ENCODE results near the gene RIC8B.

The RIC8B gene

DNA sequence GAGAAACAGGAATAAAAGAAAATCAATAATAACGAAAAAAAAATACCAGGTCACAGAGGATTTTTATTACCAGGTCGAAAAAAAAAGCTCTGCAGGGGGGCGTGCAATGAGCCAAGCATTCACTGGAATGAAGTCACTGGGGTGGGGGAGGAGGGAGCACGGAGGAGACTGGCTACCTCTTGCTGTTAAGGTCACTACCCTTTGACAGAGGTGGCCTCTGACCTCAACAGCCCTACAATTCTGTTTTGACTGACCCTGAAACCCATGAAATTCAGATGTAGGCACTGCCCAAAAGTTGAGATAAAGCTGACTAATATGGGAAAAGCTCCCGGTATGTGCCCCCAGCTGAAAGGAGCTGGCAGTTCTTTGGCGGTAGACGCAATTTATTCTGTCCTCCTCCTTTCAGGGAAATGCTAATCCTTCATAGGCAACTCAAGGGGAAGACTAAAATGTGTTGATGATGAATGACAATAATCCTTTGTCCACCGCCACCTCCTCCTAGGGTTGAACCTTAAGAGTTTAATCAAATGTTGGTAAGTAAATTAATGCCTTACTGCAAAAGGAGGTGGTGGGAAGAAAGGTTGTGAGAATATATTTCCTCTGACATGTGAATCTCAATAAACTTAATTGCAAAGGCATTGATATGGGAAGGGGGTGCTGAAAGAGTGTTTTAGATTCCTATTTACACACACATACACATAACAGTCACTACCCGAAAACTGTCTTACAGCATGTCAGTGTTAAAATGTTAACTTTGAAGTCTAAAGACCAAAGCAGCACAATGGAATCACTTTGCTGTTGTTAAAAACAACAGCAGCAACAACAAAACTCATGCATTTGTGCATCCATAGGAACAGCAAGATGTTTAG is 6.3 kb upstream of the RIC8B start:
- DNase-seq (ENCODE audit: insufficient read length, low spot score) (no peak), FAIRE-seq (no peak)
- TF ChIP-seq PAX5 (IDR thresholded peaks at IDR 0.05; ENCODE audit: insufficient read depth, low read length, severe bottlenecking) (no peak), TAF1 (IDR thresholded peaks at IDR 0.05; ENCODE audit: low read depth, low read length) (no peak), POLR2A (IDR thresholded peaks at IDR 0.05; ENCODE audit: low read depth, low read length) (no peak), POLR2AphosphoS5 (IDR thresholded peaks at IDR 0.05; ENCODE audit: low read depth, low read length) (no peak), POU2F2 (IDR thresholded peaks at IDR 0.05; ENCODE audit: low read depth, low read length) (no peak), SPI1 (IDR thresholded peaks at IDR 0.05; ENCODE audit: low read depth, low read length) (no peak)

DNA sequence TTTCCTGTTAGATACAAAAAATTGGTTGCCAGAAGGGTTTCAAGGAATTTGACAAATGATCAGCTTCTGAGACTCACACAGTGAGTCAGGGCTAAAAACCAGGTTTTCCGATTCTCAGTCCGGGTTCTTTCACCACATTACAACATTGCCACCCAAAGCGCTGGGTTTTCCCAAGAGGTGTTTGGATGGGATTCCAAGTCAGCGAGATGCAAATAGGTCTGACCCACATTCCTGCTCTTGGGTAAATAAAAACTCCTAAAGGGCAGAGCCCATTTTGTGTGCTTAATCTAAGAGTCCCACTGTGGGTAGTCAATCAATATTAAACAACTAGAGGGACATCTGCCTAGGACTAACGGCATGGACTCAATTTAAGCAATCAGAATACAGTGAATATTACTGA is 5.4 kb upstream of the RIC8B start:
- no peak for TF ChIP-seq POLR2AphosphoS5 (IDR thresholded peaks at IDR 0.05; ENCODE audit: low read depth, low read length)
- no peak for TF ChIP-seq PAX5 (IDR thresholded peaks at IDR 0.05; ENCODE audit: insufficient read depth, low read length, severe bottlenecking)
- TF ChIP-seq SPI1 (IDR thresholded peaks at IDR 0.05; ENCODE audit: low read depth, low read length): no peak
- TF ChIP-seq POU2F2 (IDR thresholded peaks at IDR 0.05; ENCODE audit: low read depth, low read length): no peak
- no peak for TF ChIP-seq TAF1 (IDR thresholded peaks at IDR 0.05; ENCODE audit: low read depth, low read length)
- no peak for TF ChIP-seq POLR2A (IDR thresholded peaks at IDR 0.05; ENCODE audit: low read depth, low read length)
- FAIRE-seq (no peak), DNase-seq (ENCODE audit: insufficient read length, low spot score) (no peak)

DNA sequence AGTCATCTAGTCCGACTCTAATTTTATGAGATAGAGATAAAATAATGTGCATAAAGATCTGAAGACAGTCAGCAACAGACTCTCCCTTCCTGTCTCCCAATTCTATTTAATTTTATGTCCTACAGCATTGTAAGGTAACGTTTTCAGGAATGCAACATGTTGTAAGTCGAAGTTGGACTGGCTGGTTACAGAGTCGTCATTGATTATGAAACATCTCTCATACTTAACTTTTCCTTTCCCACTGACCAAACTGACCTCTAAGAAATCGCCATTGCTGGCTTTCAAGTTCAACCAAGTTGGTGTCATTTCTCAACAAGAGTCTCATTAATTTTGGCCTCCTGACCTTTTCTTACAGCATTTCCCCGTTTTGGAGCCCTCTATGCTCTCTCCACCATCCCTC is 4.9 kb upstream of the RIC8B start:
- TF ChIP-seq POLR2A (IDR thresholded peaks at IDR 0.05; ENCODE audit: low read depth, low read length) (no peak), SPI1 (IDR thresholded peaks at IDR 0.05; ENCODE audit: low read depth, low read length) (no peak), PAX5 (IDR thresholded peaks at IDR 0.05; ENCODE audit: insufficient read depth, low read length, severe bottlenecking) (no peak), POU2F2 (IDR thresholded peaks at IDR 0.05; ENCODE audit: low read depth, low read length) (no peak), TAF1 (IDR thresholded peaks at IDR 0.05; ENCODE audit: low read depth, low read length) (no peak), POLR2AphosphoS5 (IDR thresholded peaks at IDR 0.05; ENCODE audit: low read depth, low read length) (no peak)
- DNase-seq (ENCODE audit: insufficient read length, low spot score): no peak
- FAIRE-seq: no peak

DNA sequence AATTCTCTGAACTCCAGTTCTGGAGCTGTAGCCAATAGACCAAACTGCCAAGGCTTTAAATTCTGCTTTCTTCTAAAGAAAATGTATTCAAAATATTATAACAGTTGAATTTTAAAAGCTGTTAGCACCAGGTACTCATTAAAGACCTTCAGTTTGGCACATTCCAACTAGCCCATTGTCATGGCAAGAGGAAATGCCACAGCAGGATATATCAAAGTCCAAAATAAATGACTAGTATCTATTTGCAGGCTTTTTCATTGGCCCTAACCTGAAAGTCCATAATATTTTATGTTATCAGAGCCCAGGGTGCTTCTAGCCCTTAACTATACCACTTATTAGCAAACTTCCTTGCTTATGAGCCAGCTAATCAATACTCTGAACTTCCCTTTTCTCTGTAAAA is 3.1 kb upstream of the RIC8B start:
- TF ChIP-seq PAX5 (IDR thresholded peaks at IDR 0.05; ENCODE audit: insufficient read depth, low read length, severe bottlenecking) (no peak), SPI1 (IDR thresholded peaks at IDR 0.05; ENCODE audit: low read depth, low read length) (no peak), POLR2A (IDR thresholded peaks at IDR 0.05; ENCODE audit: low read depth, low read length) (no peak), POLR2AphosphoS5 (IDR thresholded peaks at IDR 0.05; ENCODE audit: low read depth, low read length) (no peak), TAF1 (IDR thresholded peaks at IDR 0.05; ENCODE audit: low read depth, low read length) (no peak), POU2F2 (IDR thresholded peaks at IDR 0.05; ENCODE audit: low read depth, low read length) (no peak)
- no peak for FAIRE-seq
- DNase-seq (ENCODE audit: insufficient read length, low spot score): no peak

DNA sequence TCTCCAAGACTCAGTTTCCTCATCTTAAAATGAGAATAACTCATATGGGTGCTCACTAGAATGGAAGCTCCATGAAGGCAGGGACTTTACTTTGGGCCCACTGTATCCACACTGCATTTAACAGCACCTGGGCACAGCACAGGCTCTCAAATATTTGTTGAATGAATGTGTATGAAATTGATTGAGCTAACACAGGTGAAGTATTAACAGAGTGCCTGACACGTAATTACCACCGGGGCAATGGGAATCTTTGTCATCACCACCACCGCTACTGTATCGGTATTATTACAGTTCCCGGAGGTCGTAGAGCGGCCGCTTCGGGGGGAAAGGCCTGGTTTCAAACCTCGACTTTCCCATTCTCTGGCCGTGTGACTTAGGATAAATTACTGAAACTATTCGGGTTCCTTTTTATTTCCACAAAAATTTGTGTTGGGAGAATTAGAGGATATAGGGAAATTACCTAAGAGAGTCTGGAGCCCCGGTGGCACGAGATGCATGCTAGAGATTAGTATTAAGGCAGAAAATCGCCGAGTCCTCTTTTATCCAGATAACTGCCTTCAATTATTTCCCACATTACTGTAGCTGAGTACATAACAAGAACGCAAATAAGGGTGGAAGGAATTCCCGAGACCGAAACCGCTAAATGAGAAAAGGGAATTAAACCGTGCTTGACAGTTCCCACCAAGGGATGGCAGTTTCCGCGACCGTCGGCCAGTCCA is 1.0 kb upstream of the RIC8B start:
- FAIRE-seq (no peak), DNase-seq (ENCODE audit: insufficient read length, low spot score) (no peak)
- no peak for TF ChIP-seq POLR2A (IDR thresholded peaks at IDR 0.05; ENCODE audit: low read depth, low read length)
- no peak for TF ChIP-seq SPI1 (IDR thresholded peaks at IDR 0.05; ENCODE audit: low read depth, low read length)
- TF ChIP-seq PAX5 (IDR thresholded peaks at IDR 0.05; ENCODE audit: insufficient read depth, low read length, severe bottlenecking): no peak
- no peak for TF ChIP-seq TAF1 (IDR thresholded peaks at IDR 0.05; ENCODE audit: low read depth, low read length)

DNA sequence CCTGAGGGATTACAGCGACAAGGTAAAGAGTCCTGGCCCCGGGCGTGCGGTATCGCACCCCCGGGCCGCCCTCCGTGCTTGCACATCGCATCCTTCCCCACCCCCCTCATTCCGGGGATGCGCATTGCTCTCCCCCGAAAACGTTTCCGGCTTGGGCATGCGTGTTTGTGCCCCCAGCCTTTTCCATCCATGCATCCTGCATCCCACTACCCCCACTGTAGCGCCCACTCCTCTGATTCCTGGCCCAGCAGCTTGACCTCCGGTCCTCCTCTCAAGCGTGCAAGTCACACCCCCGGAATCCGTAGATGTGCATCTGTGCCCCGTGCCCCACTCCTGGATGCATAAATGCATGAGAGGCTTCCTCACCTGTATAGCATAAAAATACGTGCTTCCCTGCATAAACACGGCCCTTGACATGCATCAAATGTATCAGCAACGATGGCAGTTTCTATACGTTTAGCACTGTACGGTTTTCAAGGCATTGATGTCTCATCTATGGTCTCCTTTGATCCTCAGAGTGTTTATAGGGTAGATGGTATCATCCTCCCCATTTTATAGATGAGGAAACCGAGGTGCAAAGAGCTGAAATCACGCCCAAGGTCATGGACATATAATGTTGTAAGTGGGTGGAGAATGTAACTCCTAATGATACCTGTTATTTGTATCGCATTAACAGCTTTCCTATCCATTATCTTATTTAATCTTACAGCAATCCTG is 484 bp downstream of the RIC8B start:
- DNase-seq (ENCODE audit: insufficient read length, low spot score): peak; percentile 25
- TF ChIP-seq SPI1 (IDR thresholded peaks at IDR 0.05; ENCODE audit: low read depth, low read length): no peak
- no peak for TF ChIP-seq PAX5 (IDR thresholded peaks at IDR 0.05; ENCODE audit: insufficient read depth, low read length, severe bottlenecking)
- TF ChIP-seq POLR2AphosphoS5 (IDR thresholded peaks at IDR 0.05; ENCODE audit: low read depth, low read length): no peak
- TF ChIP-seq TAF1 (IDR thresholded peaks at IDR 0.05; ENCODE audit: low read depth, low read length): no peak
- no peak for TF ChIP-seq POU2F2 (IDR thresholded peaks at IDR 0.05; ENCODE audit: low read depth, low read length)
- no peak for TF ChIP-seq POLR2A (IDR thresholded peaks at IDR 0.05; ENCODE audit: low read depth, low read length)
- FAIRE-seq: peak; percentile 41

DNA sequence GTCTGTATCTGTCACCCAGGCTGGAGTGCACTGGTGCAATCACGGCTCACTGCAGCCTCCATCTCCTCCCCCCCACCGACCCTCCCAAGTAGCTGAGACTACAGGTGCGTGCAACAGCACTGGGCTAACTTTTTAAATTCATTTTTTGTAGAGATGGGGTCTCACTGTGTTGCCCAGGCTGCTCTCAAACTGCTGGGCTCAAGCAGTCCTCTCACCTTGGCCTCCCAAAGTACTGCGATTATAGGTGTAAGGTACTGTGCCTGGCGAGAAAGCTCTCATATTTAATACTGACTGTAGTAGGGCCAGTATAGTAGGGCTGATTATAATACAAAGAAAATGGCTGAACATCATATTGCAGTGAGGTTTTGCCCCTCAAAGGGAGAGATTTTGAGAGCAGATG is 2.4 kb downstream of the RIC8B start:
- no peak for DNase-seq (ENCODE audit: insufficient read length, low spot score)
- no peak for FAIRE-seq
- no peak for TF ChIP-seq POLR2AphosphoS5 (IDR thresholded peaks at IDR 0.05; ENCODE audit: low read depth, low read length)
- no peak for TF ChIP-seq PAX5 (IDR thresholded peaks at IDR 0.05; ENCODE audit: insufficient read depth, low read length, severe bottlenecking)
- TF ChIP-seq TAF1 (IDR thresholded peaks at IDR 0.05; ENCODE audit: low read depth, low read length): no peak

DNA sequence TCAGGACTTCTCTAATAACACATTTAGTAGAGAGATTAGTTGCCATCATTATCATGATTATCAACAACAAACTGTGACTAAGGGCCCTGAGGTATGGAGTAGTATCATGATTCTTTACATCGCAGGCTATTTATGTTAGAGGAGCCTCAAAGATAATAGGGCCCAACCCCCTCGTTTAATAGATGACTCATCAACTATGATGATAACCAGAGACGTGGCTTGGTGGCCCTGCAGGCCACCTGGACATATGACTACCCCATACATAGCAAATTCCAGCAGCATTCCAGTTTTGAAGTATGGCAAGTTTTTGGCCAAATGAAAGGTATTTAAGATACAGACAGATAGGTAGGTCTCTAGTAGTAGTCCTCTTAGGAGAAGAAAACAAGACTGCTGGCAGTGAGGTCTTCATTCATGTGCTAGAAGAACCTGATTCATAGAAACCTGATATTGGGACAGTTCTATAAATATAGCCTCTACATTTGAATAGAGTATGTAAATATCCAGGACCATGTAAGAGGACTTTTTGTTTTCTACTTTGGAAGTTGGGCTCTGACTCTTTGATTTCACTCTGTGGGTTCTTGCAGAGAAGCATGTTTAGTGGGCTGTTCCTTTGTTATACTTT is 5.6 kb downstream of the RIC8B start:
- FAIRE-seq (no peak), DNase-seq (ENCODE audit: insufficient read length, low spot score) (no peak)
- TF ChIP-seq TAF1 (IDR thresholded peaks at IDR 0.05; ENCODE audit: low read depth, low read length) (no peak), POLR2A (IDR thresholded peaks at IDR 0.05; ENCODE audit: low read depth, low read length) (no peak), SPI1 (IDR thresholded peaks at IDR 0.05; ENCODE audit: low read depth, low read length) (no peak), PAX5 (IDR thresholded peaks at IDR 0.05; ENCODE audit: insufficient read depth, low read length, severe bottlenecking) (no peak), POLR2AphosphoS5 (IDR thresholded peaks at IDR 0.05; ENCODE audit: low read depth, low read length) (no peak), POU2F2 (IDR thresholded peaks at IDR 0.05; ENCODE audit: low read depth, low read length) (no peak)

DNA sequence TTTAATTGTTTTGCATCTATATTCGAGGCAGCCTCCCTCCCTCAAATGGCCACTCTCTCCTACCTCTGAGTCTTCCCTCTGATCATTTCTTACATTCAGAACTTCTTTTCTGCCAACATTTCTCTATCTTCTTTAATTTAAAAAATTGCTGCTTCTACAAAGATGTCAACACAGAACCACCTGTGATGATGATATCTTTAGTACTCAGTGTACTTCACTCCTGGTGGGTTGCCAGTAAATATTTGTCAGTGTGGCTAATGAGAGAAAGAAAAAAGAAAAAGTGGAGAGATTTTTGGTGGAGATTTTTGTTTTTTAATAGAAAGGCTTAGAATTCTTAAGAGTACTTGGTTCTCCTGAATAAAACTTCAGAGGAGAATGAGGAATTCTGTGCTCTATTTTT is 8.1 kb downstream of the RIC8B start:
- FAIRE-seq (no peak), DNase-seq (ENCODE audit: insufficient read length, low spot score) (no peak)
- TF ChIP-seq POLR2A (IDR thresholded peaks at IDR 0.05; ENCODE audit: low read depth, low read length): no peak
